ENCODE results near the gene GABBR2. TPM values are rescaled to one million over a fixed set of nuclear protein-coding genes. Genes with fewer than 3 reads are reported as not detected.

GABBR2 gene
- total and polyA plus RNA-seq, 2 experiments from 2014 or later: 0.89 to 1.3 TPM

- Histone ChIP-seq H3K4me3 (no peak overlapping the region), H3K27ac (ENCODE audit: low read depth) (no peak overlapping the region), H3K27me3 (ENCODE audit: insufficient read depth) (no peaks in the 10 kb centered on the region), H3K4me1 (ENCODE audit: insufficient read depth) (no peaks in the 10 kb centered on the region), H4K20me1 (replicated peaks; ENCODE audit: insufficient read depth) (no peaks in the 10 kb centered on the region), H3K79me2 (replicated peaks; ENCODE audit: insufficient read depth) (no peaks in the 10 kb centered on the region), H3K4me2 (no peak overlapping the region), H3K36me3 (ENCODE audit: insufficient read depth) (no peaks in the 10 kb centered on the region), H3F3A (replicated peaks; ENCODE audit: low read depth) (no peaks in the 10 kb centered on the region), H3K9me2 (ENCODE audit: insufficient read depth) (no peaks in the 10 kb centered on the region), H2AFZ (no peak overlapping the region)
- no peak for TF ChIP-seq EZH2 (IDR thresholded peaks at IDR 0.05; ENCODE audit: low read depth, unreplicated experiment)
- TF ChIP-seq NANOG (IDR thresholded peaks at IDR 0.05; ENCODE audit: borderline replicate concordance): no peak
- TF ChIP-seq POLR2AphosphoS5 (IDR thresholded peaks at IDR 0.05; ENCODE audit: low read depth): no peak
- TF ChIP-seq STAT1 (IDR thresholded peaks at IDR 0.05; ENCODE audit: unreplicated experiment): no peak
- no peak for TF ChIP-seq ZNF114 (CRISPR knock-in tag; IDR thresholded peaks at IDR 0.05)
- TF ChIP-seq, protein P1, sequence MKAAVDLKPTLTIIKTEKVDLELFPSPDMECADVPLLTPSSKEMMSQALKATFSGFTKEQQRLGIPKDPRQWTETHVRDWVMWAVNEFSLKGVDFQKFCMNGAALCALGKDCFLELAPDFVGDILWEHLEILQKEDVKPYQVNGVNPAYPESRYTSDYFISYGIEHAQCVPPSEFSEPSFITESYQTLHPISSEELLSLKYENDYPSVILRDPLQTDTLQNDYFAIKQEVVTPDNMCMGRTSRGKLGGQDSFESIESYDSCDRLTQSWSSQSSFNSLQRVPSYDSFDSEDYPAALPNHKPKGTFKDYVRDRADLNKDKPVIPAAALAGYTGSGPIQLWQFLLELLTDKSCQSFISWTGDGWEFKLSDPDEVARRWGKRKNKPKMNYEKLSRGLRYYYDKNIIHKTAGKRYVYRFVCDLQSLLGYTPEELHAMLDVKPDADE (IDR thresholded peaks at IDR 0.05): no peak
- TF ChIP-seq, protein P2, sequence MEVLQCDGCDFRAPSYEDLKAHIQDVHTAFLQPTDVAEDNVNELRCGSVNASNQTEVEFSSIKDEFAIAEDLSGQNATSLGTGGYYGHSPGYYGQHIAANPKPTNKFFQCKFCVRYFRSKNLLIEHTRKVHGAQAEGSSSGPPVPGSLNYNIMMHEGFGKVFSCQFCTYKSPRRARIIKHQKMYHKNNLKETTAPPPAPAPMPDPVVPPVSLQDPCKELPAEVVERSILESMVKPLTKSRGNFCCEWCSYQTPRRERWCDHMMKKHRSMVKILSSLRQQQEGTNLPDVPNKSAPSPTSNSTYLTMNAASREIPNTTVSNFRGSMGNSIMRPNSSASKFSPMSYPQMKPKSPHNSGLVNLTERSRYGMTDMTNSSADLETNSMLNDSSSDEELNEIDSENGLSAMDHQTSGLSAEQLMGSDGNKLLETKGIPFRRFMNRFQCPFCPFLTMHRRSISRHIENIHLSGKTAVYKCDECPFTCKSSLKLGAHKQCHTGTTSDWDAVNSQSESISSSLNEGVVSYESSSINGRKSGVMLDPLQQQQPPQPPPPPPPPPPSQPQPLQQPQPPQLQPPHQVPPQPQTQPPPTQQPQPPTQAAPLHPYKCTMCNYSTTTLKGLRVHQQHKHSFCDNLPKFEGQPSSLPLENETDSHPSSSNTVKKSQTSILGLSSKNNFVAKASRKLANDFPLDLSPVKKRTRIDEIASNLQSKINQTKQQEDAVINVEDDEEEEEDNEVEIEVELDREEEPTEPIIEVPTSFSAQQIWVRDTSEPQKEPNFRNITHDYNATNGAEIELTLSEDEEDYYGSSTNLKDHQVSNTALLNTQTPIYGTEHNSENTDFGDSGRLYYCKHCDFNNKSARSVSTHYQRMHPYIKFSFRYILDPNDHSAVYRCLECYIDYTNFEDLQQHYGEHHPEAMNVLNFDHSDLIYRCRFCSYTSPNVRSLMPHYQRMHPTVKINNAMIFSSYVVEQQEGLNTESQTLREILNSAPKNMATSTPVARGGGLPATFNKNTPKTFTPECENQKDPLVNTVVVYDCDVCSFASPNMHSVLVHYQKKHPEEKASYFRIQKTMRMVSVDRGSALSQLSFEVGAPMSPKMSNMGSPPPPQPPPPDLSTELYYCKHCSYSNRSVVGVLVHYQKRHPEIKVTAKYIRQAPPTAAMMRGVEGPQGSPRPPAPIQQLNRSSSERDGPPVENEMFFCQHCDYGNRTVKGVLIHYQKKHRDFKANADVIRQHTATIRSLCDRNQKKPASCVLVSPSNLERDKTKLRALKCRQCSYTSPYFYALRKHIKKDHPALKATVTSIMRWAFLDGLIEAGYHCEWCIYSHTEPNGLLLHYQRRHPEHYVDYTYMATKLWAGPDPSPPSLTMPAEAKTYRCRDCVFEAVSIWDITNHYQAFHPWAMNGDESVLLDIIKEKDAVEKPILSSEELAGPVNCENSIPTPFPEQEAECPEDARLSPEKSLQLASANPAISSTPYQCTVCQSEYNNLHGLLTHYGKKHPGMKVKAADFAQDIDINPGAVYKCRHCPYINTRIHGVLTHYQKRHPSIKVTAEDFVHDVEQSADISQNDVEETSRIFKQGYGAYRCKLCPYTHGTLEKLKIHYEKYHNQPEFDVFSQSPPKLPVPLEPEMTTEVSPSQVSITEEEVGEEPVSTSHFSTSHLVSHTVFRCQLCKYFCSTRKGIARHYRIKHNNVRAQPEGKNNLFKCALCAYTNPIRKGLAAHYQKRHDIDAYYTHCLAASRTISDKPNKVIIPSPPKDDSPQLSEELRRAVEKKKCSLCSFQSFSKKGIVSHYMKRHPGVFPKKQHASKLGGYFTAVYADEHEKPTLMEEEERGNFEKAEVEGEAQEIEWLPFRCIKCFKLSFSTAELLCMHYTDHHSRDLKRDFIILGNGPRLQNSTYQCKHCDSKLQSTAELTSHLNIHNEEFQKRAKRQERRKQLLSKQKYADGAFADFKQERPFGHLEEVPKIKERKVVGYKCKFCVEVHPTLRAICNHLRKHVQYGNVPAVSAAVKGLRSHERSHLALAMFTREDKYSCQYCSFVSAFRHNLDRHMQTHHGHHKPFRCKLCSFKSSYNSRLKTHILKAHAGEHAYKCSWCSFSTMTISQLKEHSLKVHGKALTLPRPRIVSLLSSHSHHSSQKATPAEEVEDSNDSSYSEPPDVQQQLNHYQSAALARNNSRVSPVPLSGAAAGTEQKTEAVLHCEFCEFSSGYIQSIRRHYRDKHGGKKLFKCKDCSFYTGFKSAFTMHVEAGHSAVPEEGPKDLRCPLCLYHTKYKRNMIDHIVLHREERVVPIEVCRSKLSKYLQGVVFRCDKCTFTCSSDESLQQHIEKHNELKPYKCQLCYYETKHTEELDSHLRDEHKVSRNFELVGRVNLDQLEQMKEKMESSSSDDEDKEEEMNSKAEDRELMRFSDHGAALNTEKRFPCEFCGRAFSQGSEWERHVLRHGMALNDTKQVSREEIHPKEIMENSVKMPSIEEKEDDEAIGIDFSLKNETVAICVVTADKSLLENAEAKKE (CRISPR knock-in tag; IDR thresholded peaks at IDR 0.05): no peak
- no peak for TF ChIP-seq EZH2phosphoT487 (IDR thresholded peaks at IDR 0.05; ENCODE audit: unreplicated experiment)
- TF ChIP-seq, protein P3, sequence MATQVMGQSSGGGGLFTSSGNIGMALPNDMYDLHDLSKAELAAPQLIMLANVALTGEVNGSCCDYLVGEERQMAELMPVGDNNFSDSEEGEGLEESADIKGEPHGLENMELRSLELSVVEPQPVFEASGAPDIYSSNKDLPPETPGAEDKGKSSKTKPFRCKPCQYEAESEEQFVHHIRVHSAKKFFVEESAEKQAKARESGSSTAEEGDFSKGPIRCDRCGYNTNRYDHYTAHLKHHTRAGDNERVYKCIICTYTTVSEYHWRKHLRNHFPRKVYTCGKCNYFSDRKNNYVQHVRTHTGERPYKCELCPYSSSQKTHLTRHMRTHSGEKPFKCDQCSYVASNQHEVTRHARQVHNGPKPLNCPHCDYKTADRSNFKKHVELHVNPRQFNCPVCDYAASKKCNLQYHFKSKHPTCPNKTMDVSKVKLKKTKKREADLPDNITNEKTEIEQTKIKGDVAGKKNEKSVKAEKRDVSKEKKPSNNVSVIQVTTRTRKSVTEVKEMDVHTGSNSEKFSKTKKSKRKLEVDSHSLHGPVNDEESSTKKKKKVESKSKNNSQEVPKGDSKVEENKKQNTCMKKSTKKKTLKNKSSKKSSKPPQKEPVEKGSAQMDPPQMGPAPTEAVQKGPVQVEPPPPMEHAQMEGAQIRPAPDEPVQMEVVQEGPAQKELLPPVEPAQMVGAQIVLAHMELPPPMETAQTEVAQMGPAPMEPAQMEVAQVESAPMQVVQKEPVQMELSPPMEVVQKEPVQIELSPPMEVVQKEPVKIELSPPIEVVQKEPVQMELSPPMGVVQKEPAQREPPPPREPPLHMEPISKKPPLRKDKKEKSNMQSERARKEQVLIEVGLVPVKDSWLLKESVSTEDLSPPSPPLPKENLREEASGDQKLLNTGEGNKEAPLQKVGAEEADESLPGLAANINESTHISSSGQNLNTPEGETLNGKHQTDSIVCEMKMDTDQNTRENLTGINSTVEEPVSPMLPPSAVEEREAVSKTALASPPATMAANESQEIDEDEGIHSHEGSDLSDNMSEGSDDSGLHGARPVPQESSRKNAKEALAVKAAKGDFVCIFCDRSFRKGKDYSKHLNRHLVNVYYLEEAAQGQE (IDR thresholded peaks at IDR 0.05; ENCODE audit: unreplicated experiment): no peak
- no peak for TF ChIP-seq CTCF (conservative IDR thresholded peaks at IDR 0.05; ENCODE audit: low read depth in 2 of 2)
- TF ChIP-seq ZNF331 (CRISPR knock-in tag; IDR thresholded peaks at IDR 0.05; ENCODE audit: low read depth): no peak
- no peak for TF ChIP-seq CREB1 (CRISPR knock-in tag; IDR thresholded peaks at IDR 0.05; ENCODE audit: low read depth)
- no peak for TF ChIP-seq JUNB (IDR thresholded peaks at IDR 0.05; ENCODE audit: unreplicated experiment)
- no peaks in the 10 kb centered on the region for H3K36me3 Mint-ChIP-seq (ENCODE audit: low read depth)
- no peak overlapping the region for H3K4me3 Mint-ChIP-seq
- no peak for DNase-seq (ENCODE audit: low spot score)
- no peak overlapping the region; the same call in 1 of the 2 replicates for H3K27ac Mint-ChIP-seq
- H3K9me3 Mint-ChIP-seq: no peaks in the 10 kb centered on the region; the same call in 2 of the 3 replicates
- ATAC-seq: no peak
- H3K4me1 Mint-ChIP-seq: no peaks in the 10 kb centered on the region; the same call in 2 of the 3 replicates
- peaks cover 5% of the 10 kb centered on the region for H3K27me3 Mint-ChIP-seq (ENCODE audit: insufficient read depth, low read depth, poor library complexity)
These were observed 132.4 kb downstream of the GABBR2 start for GRCh38 chr9:98576354-98576753.

All from GM23338 (cell line).